ENCODE results near the gene SHISA7. TPM values are rescaled to one million over a fixed set of nuclear protein-coding genes. Genes with fewer than 3 reads are reported as not detected.

SHISA7 gene
- total RNA-seq, 1 experiment from 2014 or later = not detected

- H2AFZ ChIP-seq (ENCODE audit: low read length) = no peak overlapping the region
- no peak overlapping the region for H3K4me2 ChIP-seq (ENCODE audit: low read depth, low read length, poor library complexity, severe bottlenecking)
- no peaks in the 10 kb centered on the region for H3K79me2 ChIP-seq (ENCODE audit: low read length)
- H3K4me3 ChIP-seq (ENCODE audit: low read length) = no peak overlapping the region
- no peaks in the 10 kb centered on the region for H3K4me1 ChIP-seq (ENCODE audit: low read length)
- no peaks in the 10 kb centered on the region for H3K9me3 ChIP-seq (ENCODE audit: low read length)
- H3K9ac ChIP-seq (ENCODE audit: low read length) = no peak overlapping the region
- DNase-seq = no peak
- H3K9me2 ChIP-seq (replicated peaks; ENCODE audit: insufficient read depth, low read length) = no peaks in the 10 kb centered on the region
- H3K27ac ChIP-seq (ENCODE audit: low read length) = no peak overlapping the region
- H4K20me1 ChIP-seq (ENCODE audit: insufficient read depth, low read depth, low read length) = no peaks in the 10 kb centered on the region
- no peaks in the 10 kb centered on the region for H3K36me3 ChIP-seq (ENCODE audit: insufficient read depth, low read length)
- H3K27me3 ChIP-seq (ENCODE audit: low read length) = no peaks in the 10 kb centered on the region
These were observed 2.5 kb downstream of the SHISA7 start for GRCh38 chr19:55440411-55441105.

- Histone ChIP-seq H2AFZ (ENCODE audit: low read length) (no peak overlapping the region), H3K9me2 (replicated peaks; ENCODE audit: insufficient read depth, low read length) (no peaks in the 10 kb centered on the region), H3K27me3 (ENCODE audit: low read length) (no peaks in the 10 kb centered on the region)
These were observed 4.0 kb downstream of the SHISA7 start for GRCh38 chr19:55439052-55439451.

GRCh38 chr19:55437410-55437809 lies 5.7 kb downstream of the SHISA7 start:
- peak; percentile 83 for DNase-seq
- Histone ChIP-seq H3K9me2 (replicated peaks; ENCODE audit: insufficient read depth, low read length) (no peaks in the 10 kb centered on the region), H3K36me3 (ENCODE audit: insufficient read depth, low read length) (no peaks in the 10 kb centered on the region)

More at GRCh38 chr19:55439052-55439451, 4.0 kb downstream of the SHISA7 start:
- Histone ChIP-seq H3K36me3 (ENCODE audit: insufficient read depth, low read length) (no peaks in the 10 kb centered on the region), H3K27ac (ENCODE audit: low read length) (no peak overlapping the region), H3K4me3 (ENCODE audit: low read length) (no peak overlapping the region), H3K9ac (ENCODE audit: low read length) (no peak overlapping the region), H3K79me2 (ENCODE audit: low read length) (no peaks in the 10 kb centered on the region), H4K20me1 (ENCODE audit: insufficient read depth, low read depth, low read length) (no peaks in the 10 kb centered on the region), H3K4me2 (ENCODE audit: low read depth, low read length, poor library complexity, severe bottlenecking) (no peak overlapping the region), H3K9me3 (ENCODE audit: low read length) (no peaks in the 10 kb centered on the region; the same call in 1 of the 2 replicates), H3K4me1 (ENCODE audit: low read length) (no peaks in the 10 kb centered on the region)
- no peak for DNase-seq

GRCh38 chr19:55436847-55437246 lies 6.3 kb downstream of the SHISA7 start:
- Histone ChIP-seq H3K4me1 (ENCODE audit: low read length) (no peaks in the 10 kb centered on the region), H3K79me2 (ENCODE audit: low read length) (no peaks in the 10 kb centered on the region), H3K27me3 (ENCODE audit: low read length) (no peaks in the 10 kb centered on the region), H2AFZ (ENCODE audit: low read length) (no peak overlapping the region), H3K4me2 (ENCODE audit: low read depth, low read length, poor library complexity, severe bottlenecking) (no peak overlapping the region), H4K20me1 (ENCODE audit: insufficient read depth, low read depth, low read length) (no peaks in the 10 kb centered on the region), H3K4me3 (ENCODE audit: low read length) (no peak overlapping the region), H3K36me3 (ENCODE audit: insufficient read depth, low read length) (no peaks in the 10 kb centered on the region), H3K9me2 (replicated peaks; ENCODE audit: insufficient read depth, low read length) (no peaks in the 10 kb centered on the region), H3K27ac (ENCODE audit: low read length) (no peak overlapping the region), H3K9ac (ENCODE audit: low read length) (no peak overlapping the region), H3K9me3 (ENCODE audit: low read length) (no peaks in the 10 kb centered on the region; the same call in 1 of the 2 replicates)
- DNase-seq = no peak

More at GRCh38 chr19:55437410-55437809, 5.7 kb downstream of the SHISA7 start:
- no peak overlapping the region for H3K9ac ChIP-seq (ENCODE audit: low read length)
- H2AFZ ChIP-seq (ENCODE audit: low read length) = no peak overlapping the region
- H3K27me3 ChIP-seq (ENCODE audit: low read length) = no peaks in the 10 kb centered on the region
- no peak overlapping the region for H3K4me3 ChIP-seq (ENCODE audit: low read length)
- no peak overlapping the region for H3K4me2 ChIP-seq (ENCODE audit: low read depth, low read length, poor library complexity, severe bottlenecking)
- H4K20me1 ChIP-seq (ENCODE audit: insufficient read depth, low read depth, low read length) = no peaks in the 10 kb centered on the region
- no peaks in the 10 kb centered on the region for H3K4me1 ChIP-seq (ENCODE audit: low read length)
- no peak overlapping the region for H3K27ac ChIP-seq (ENCODE audit: low read length)
- H3K9me3 ChIP-seq (ENCODE audit: low read length) = no peaks in the 10 kb centered on the region; the same call in 1 of the 2 replicates
- H3K79me2 ChIP-seq (ENCODE audit: low read length) = no peaks in the 10 kb centered on the region

- H2AFZ ChIP-seq (ENCODE audit: low read length) = no peak overlapping the region
- no peaks in the 10 kb centered on the region; the same call in 1 of the 2 replicates for H3K9me3 ChIP-seq (ENCODE audit: low read length)
- H3K4me1 ChIP-seq (ENCODE audit: low read length) = no peaks in the 10 kb centered on the region
- H3K27me3 ChIP-seq (ENCODE audit: low read length) = no peaks in the 10 kb centered on the region
- no peaks in the 10 kb centered on the region for H3K9me2 ChIP-seq (replicated peaks; ENCODE audit: insufficient read depth, low read length)
- no peak for DNase-seq
- H4K20me1 ChIP-seq (ENCODE audit: insufficient read depth, low read depth, low read length) = no peaks in the 10 kb centered on the region
- H3K27ac ChIP-seq (ENCODE audit: low read length) = no peak overlapping the region
- no peak overlapping the region for H3K4me3 ChIP-seq (ENCODE audit: low read length)
- H3K9ac ChIP-seq (ENCODE audit: low read length) = no peak overlapping the region
- H3K36me3 ChIP-seq (ENCODE audit: insufficient read depth, low read length) = no peaks in the 10 kb centered on the region
- no peak overlapping the region for H3K4me2 ChIP-seq (ENCODE audit: low read depth, low read length, poor library complexity, severe bottlenecking)
- H3K79me2 ChIP-seq (ENCODE audit: low read length) = no peaks in the 10 kb centered on the region
These were observed 8.1 kb downstream of the SHISA7 start for GRCh38 chr19:55435020-55435419.

- H3K9ac ChIP-seq (ENCODE audit: low read length) = no peak overlapping the region
- no peaks in the 10 kb centered on the region for H3K36me3 ChIP-seq (ENCODE audit: insufficient read depth, low read length)
- no peaks in the 10 kb centered on the region for H4K20me1 ChIP-seq (ENCODE audit: insufficient read depth, low read depth, low read length)
- no peak overlapping the region for H2AFZ ChIP-seq (ENCODE audit: low read length)
- no peak overlapping the region for H3K27ac ChIP-seq (ENCODE audit: low read length)
- no peaks in the 10 kb centered on the region; the same call in 1 of the 2 replicates for H3K9me3 ChIP-seq (ENCODE audit: low read length)
- no peak for DNase-seq
- H3K79me2 ChIP-seq (ENCODE audit: low read length) = no peaks in the 10 kb centered on the region
- H3K4me3 ChIP-seq (ENCODE audit: low read length) = no peak overlapping the region
- no peak overlapping the region for H3K4me2 ChIP-seq (ENCODE audit: low read depth, low read length, poor library complexity, severe bottlenecking)
- no peaks in the 10 kb centered on the region for H3K4me1 ChIP-seq (ENCODE audit: low read length)
- no peaks in the 10 kb centered on the region for H3K9me2 ChIP-seq (replicated peaks; ENCODE audit: insufficient read depth, low read length)
- no peaks in the 10 kb centered on the region for H3K27me3 ChIP-seq (ENCODE audit: low read length)
These were observed 8.7 kb downstream of the SHISA7 start for GRCh38 chr19:55434356-55434919.

- no peaks in the 10 kb centered on the region for H3K79me2 ChIP-seq (ENCODE audit: low read length)
- H3K36me3 ChIP-seq (ENCODE audit: insufficient read depth, low read length) = no peaks in the 10 kb centered on the region
- no peaks in the 10 kb centered on the region for H3K27me3 ChIP-seq (ENCODE audit: low read length)
- no peak overlapping the region for H3K27ac ChIP-seq (ENCODE audit: low read length)
- H4K20me1 ChIP-seq (ENCODE audit: insufficient read depth, low read depth, low read length) = no peaks in the 10 kb centered on the region
- H3K9me2 ChIP-seq (replicated peaks; ENCODE audit: insufficient read depth, low read length) = no peaks in the 10 kb centered on the region
- no peaks in the 10 kb centered on the region for H3K4me1 ChIP-seq (ENCODE audit: low read length)
- no peak overlapping the region for H3K4me3 ChIP-seq (ENCODE audit: low read length)
- no peak overlapping the region for H2AFZ ChIP-seq (ENCODE audit: low read length)
- H3K9me3 ChIP-seq (ENCODE audit: low read length) = no peaks in the 10 kb centered on the region; the same call in 1 of the 2 replicates
- H3K4me2 ChIP-seq (ENCODE audit: low read depth, low read length, poor library complexity, severe bottlenecking) = no peak overlapping the region
- no peak for DNase-seq
- no peak overlapping the region for H3K9ac ChIP-seq (ENCODE audit: low read length)
These were observed 9.8 kb downstream of the SHISA7 start for GRCh38 chr19:55433292-55433691.

- no peaks in the 10 kb centered on the region for H3K27me3 ChIP-seq (ENCODE audit: low read length)
- DNase-seq = no peak
These were observed 10.7 kb downstream of the SHISA7 start for GRCh38 chr19:55432241-55432959.

More at GRCh38 chr19:55432241-55432959, 10.7 kb downstream of the SHISA7 start:
- Histone ChIP-seq H3K27ac (ENCODE audit: low read length) (no peak overlapping the region), H3K79me2 (ENCODE audit: low read length) (no peaks in the 10 kb centered on the region), H3K4me3 (ENCODE audit: low read length) (no peak overlapping the region), H3K9me2 (replicated peaks; ENCODE audit: insufficient read depth, low read length) (no peaks in the 10 kb centered on the region), H3K36me3 (ENCODE audit: insufficient read depth, low read length) (no peaks in the 10 kb centered on the region), H4K20me1 (ENCODE audit: insufficient read depth, low read depth, low read length) (no peaks in the 10 kb centered on the region), H3K9ac (ENCODE audit: low read length) (no peak overlapping the region), H3K4me1 (ENCODE audit: low read length) (no peaks in the 10 kb centered on the region), H3K9me3 (ENCODE audit: low read length) (no peaks in the 10 kb centered on the region; the same call in 1 of the 2 replicates), H2AFZ (ENCODE audit: low read length) (no peak overlapping the region), H3K4me2 (ENCODE audit: low read depth, low read length, poor library complexity, severe bottlenecking) (no peak overlapping the region)

Data from Karpas-422 (cell line).